AG10803 (cell line): ENCODE data around the gene ADSS1.

Source experiments
- DNase-seq: peaks from one replicate; pipeline ENCODE4 v3.0.0; 2010; ENCODE audit warnings: low read depth
- H3K4me3 ChIP-seq: 2 replicates; pipeline ENCODE4 v1.5.1; 2011; ENCODE audit warnings: mild to moderate bottlenecking, low read length, control low read depth
- TF ChIP-seq, protein P1 (sequence below): conservative IDR thresholded peaks from 2 replicates; pipeline ENCODE4 v1.5.1; 2011; ENCODE audit warnings: mild to moderate bottlenecking, low read length, control low read depth, inconsistent platforms

Gene ADSS1

DNA sequence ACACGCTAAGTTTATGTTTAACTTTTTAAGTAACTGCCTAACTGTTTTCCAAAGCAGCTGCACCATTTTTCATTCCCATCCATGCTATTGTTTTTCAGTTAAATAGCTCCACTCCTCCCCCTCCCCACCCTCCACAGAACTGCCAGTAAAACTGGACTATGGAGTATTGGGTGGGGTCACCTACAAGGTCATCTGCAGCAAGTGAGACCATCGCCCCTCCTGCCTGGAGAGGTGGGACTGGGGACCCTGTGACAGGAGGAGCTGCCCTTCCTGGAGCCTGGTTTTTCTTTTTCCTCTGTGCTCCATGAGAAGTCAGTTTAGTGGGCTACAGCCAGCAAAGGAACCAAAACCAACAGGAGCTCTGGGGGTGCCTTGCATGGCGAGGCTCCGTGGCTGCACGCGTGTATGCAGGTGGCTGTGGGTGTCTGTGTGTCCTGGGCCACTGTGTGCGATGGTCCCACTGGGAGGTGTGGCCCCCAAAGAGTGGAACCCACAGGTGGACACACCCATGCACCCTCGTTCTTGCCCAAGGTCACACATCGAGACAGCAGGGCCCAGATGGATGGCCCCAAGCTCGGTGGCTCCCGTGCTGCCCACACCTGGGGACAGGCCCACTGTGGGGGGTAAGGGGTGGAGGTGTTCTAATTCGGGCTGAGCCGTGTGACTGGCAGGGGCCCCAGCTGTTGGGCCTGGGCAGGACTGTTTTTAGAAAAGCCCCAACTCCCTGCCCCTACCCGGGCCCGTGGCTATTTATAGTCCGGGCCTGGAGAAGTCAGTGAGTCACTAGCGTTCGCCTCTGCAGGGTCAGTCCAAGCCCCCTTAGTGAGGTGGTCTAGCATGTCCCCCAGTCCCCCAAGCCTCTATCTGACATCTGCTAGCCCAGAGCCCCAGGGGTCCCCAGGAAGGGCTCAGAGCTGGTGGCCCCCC, 2.3 kb upstream of the ADSS1 start:
- no peak for DNase-seq
- TF ChIP-seq, protein P1, sequence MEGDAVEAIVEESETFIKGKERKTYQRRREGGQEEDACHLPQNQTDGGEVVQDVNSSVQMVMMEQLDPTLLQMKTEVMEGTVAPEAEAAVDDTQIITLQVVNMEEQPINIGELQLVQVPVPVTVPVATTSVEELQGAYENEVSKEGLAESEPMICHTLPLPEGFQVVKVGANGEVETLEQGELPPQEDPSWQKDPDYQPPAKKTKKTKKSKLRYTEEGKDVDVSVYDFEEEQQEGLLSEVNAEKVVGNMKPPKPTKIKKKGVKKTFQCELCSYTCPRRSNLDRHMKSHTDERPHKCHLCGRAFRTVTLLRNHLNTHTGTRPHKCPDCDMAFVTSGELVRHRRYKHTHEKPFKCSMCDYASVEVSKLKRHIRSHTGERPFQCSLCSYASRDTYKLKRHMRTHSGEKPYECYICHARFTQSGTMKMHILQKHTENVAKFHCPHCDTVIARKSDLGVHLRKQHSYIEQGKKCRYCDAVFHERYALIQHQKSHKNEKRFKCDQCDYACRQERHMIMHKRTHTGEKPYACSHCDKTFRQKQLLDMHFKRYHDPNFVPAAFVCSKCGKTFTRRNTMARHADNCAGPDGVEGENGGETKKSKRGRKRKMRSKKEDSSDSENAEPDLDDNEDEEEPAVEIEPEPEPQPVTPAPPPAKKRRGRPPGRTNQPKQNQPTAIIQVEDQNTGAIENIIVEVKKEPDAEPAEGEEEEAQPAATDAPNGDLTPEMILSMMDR, result no peak
- H3K4me3 ChIP-seq, result no peak overlapping the region

DNA sequence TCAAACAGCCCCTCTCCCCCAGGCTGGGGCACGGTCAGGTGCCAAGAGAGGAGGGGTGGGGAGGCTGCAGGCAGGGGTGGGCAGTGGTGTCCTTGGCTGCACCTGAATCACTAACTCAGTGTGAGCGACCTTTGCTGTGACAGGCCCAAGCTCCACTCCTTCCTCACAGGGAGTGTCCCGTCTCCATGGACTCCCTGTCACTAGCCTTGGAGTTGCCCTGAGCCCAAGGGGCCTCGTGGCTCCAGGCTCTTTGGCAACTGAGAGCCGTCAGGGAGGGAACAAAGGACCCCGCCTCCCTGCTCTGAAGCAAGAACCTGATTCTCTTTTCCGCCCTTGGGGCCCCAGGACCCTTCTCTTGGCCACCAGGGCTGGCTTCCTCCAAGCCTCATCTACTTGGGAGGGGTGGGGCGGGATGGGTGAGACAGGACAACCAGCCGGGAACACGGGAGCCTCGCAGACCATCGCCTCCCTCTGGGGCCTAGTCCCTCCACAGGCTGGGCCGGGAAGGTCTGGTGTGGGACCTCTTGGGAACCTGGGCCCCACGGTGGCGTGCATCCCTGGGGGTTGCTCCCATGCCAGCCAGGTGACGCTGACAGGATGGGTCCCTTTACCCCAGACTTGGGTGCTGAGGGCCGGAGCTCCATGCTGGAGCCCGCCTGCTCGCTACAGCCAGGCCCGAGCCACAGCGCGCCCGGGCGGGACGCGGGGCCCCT, 935 bp upstream of the ADSS1 start:
- TF ChIP-seq, protein P1, result no peak
- no peak for DNase-seq
- H3K4me3 ChIP-seq, result no peak overlapping the region

DNA sequence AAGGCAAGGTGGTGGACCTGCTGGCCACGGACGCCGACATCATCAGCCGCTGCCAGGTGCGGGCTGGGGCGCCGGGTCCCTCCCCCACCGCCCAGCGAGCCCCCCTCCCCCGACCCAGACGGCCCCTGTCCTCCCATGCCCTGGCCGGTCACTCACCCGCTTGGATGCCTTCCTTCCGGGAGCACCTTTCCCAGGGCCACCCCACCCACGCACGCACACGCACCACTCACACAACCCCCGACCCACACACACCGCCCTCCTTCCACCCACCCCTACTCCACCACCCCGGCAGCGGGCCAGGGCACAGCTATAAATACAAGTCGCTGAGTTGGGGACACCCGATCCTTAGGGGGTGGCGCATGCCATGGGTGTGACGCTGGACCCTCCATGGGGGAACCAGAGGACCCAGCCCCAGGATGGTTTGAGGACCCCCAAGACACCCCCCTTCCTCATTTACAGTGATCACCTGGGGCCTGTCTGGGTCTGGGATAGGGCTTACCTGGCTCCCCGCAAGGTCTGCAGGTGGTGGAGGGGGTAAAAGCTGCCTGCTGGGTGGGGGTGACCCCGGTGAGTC, 465 bp downstream of the ADSS1 start:
- DNase-seq, result no peak
- peak overlapping the region; percentile 47 for H3K4me3 ChIP-seq
- TF ChIP-seq, protein P1, result no peak

DNA sequence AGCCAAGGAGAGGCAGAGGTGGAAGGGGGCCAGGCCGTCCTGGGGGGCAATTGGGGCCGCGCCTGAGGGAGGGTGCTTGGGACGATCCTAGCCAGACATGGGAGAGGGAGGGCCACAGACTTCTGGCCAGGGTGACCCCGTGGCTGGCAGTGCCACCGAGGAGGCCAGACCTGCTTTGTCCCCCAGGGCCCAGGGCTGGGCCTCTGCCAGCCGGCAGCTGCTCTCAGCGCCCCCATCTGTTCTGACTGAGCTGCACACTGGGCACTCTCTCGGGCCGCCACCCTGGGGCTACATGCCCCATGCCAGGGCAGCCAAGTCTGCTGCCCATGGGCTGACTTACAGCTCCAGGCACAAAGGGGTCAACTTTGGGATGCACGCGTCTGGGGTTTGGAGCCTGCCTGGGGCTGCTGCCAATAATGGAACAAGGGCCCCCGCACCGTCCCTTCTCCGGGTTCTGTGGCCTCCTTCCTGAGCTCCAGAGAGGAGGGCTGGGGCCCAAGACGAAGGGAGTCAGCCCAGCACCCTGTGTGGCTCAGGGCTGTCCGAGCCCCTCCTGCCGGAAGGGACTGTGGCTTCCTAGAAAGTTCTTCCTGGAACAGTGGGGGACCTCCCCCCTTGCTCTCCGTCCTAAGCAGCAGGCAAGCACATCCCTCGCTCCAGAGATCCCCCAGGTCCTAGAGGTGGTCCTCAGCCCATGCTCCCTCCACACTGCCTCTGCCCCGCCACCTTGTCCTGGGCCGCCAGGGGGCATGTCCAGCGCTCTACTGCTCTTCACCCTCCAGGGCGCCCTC, 1.1 kb downstream of the ADSS1 start:
- no peak for DNase-seq
- peak overlapping the region; percentile 47 for H3K4me3 ChIP-seq
- TF ChIP-seq, protein P1, result peak; percentile 38

DNA sequence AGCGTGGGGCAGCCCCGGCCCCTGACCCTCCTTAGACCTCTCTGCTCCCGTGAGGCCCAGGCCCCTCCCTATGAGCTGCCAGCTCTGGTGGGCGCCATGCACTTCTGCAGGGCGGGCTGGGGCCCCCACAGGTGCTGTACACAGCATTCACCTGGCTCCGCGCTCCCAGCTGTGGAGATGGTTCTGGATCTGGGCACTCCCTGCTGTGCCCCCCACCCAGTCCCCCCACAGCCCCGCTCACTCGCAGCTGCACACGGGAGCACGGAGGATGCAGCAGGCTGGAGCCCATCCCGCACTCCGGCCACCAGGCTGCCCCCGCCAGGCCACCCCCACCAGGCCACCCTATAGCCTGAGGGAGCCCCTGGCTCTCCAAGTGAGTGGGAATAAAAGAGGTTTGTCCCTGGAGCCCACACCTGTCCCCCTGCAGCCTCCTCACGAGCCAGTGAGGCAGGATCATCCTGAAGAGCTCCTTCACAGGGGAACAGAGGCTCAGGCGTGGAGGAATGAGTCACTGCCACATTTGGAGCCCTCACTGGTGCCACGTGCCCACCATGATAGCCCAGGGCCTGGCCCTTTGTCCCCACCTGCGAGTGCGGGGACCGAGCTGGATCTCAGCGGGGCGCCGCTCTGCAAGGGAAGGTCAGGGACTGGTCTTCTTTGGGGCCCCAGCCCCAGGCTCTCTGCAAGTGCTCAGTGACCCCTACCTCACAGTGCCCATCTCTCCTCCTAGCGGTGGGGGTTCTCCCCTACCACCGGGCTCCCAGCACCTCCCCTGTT, 1.9 kb downstream of the ADSS1 start:
- no peak overlapping the region for H3K4me3 ChIP-seq
- TF ChIP-seq, protein P1, result no peak

More for the DNA sequence above, 1.9 kb downstream of the ADSS1 start:
- DNase-seq, result no peak
